K562 (cell line): ENCODE data around the gene LRRC25. TPM values are rescaled to one million over a fixed set of nuclear protein-coding genes. Genes with fewer than 3 reads are reported as not detected.
A peak's percentile ranks its signal among the peaks of the same experiment; 100 is the strongest.

Source experiments
- DLX4 ChIP-seq: fragments of 250-450 bp; sonication (Bioruptor Pico); IDR thresholded peaks from 2 replicates; pipeline ENCODE4 v1.6.1; 2021; ENCODE audit warnings: mild to moderate bottlenecking
- E2F8 ChIP-seq: fragments of 450-650 bp; IDR thresholded peaks from 2 replicates; pipeline ENCODE4 v1.7.1; 2018; ENCODE audit warnings: mild to moderate bottlenecking, low read depth; ENCODE audit not compliant: partially characterized antibody
- EHMT2 ChIP-seq: fragments of 450-650 bp; IDR thresholded peaks from 2 replicates; pipeline ENCODE4 v1.6.1; 2018; ENCODE audit warnings: antibody characterized with exemption
- ELF2 ChIP-seq: fragments of 250-450 bp; sonication (Bioruptor Pico); IDR thresholded peaks from 2 replicates; pipeline ENCODE4 v1.5.0; 2021; ENCODE audit warnings: mild to moderate bottlenecking
- EP400 ChIP-seq: fragments of 450-650 bp; IDR thresholded peaks from 2 replicates; pipeline ENCODE4 v1.6.1; 2017; ENCODE audit warnings: antibody characterized with exemption, mild to moderate bottlenecking, moderate library complexity
- ETV1 ChIP-seq: fragments of 450-650 bp; conservative IDR thresholded peaks from 2 replicates; pipeline ENCODE4 v1.6.1; 2016; ENCODE audit warnings: missing genetic modification characterization, control low read depth, low read depth, missing compliant biosample characterization
- HEY1 ChIP-seq: fragments of 250-450 bp; sonication (Bioruptor Pico); IDR thresholded peaks from 2 replicates; pipeline ENCODE4 v1.5.0; 2020; ENCODE audit warnings: mild to moderate bottlenecking, moderate library complexity, borderline replicate concordance
- LARP7 ChIP-seq: fragments of 450-650 bp; IDR thresholded peaks from 2 replicates; pipeline ENCODE4 v1.6.1; 2016
- MTA2 ChIP-seq: fragments of 450-650 bp; IDR thresholded peaks from 2 replicates; pipeline ENCODE4 v1.6.1; 2016; ENCODE audit warnings: low read depth
- NR0B1 ChIP-seq: fragments of 450-650 bp; IDR thresholded peaks from one replicate; pipeline ENCODE4 v1.6.1; 2018; ENCODE audit warnings: mild to moderate bottlenecking, moderate library complexity; ENCODE audit not compliant: partially characterized antibody
- POLR3A ChIP-seq: IDR thresholded peaks from 2 replicates; pipeline ENCODE4 v1.6.1; 2011; ENCODE audit warnings: borderline replicate concordance, mild to moderate bottlenecking, moderate library complexity; ENCODE audit not compliant: insufficient read length, insufficient read depth; ENCODE audit errors: extremely low read depth
- PPARD ChIP-seq: fragments of 250-450 bp; sonication (Bioruptor Pico); IDR thresholded peaks from 2 replicates; pipeline ENCODE4 v1.8.0; 2022; ENCODE audit warnings: inconsistent platforms, mild to moderate bottlenecking, moderate library complexity
- PRPF4 ChIP-seq: fragments of 200-400 bp; formaldehyde crosslinking; IDR thresholded peaks from one replicate; pipeline ENCODE4 v1.6.1; 2017; ENCODE audit warnings: low read length, low read depth, mild to moderate bottlenecking; ENCODE audit not compliant: insufficient read depth, poor library complexity, severe bottlenecking
- RFX1 ChIP-seq: fragments of 450-650 bp; IDR thresholded peaks from 2 replicates; pipeline ENCODE4 v1.6.1; 2016; ENCODE audit warnings: mild to moderate bottlenecking, moderate library complexity
- SREBF1 ChIP-seq: fragments of 150-350 bp; IDR thresholded peaks from 2 replicates; pipeline ENCODE4 v1.6.1; 2014; ENCODE audit warnings: antibody characterized with exemption, low read depth, low read length, borderline replicate concordance
- STAT5B ChIP-seq: fragments of 250-450 bp; sonication (Bioruptor Pico); IDR thresholded peaks from 2 replicates; pipeline ENCODE4 v1.8.0; 2021; ENCODE audit warnings: mild to moderate bottlenecking, inconsistent platforms
- TBL1XR1 ChIP-seq, 2 experiments: IDR thresholded peaks; 2 replicates each; pipeline ENCODE4 v1.6.1; 2012; ENCODE audit warnings: improper control_type of control experiment in 2 of 2, low read length in 2 of 2, mild to moderate bottlenecking in 1 of 2
- TCF7L2 ChIP-seq: fragments of 150-350 bp; IDR thresholded peaks from 2 replicates; pipeline ENCODE4 v1.6.1; 2016; ENCODE audit warnings: low read depth, mild to moderate bottlenecking, low read length, moderate library complexity
- TFE3 ChIP-seq: fragments of 450-650 bp; formaldehyde crosslinking; IDR thresholded peaks from 2 replicates; pipeline ENCODE4 v1.4.0; 2020; ENCODE audit warnings: mild to moderate bottlenecking, mixed read lengths
- ZFP1 ChIP-seq: fragments of 450-650 bp; formaldehyde crosslinking; IDR thresholded peaks from 2 replicates; pipeline ENCODE4 v1.4.0; 2020; ENCODE audit warnings: mild to moderate bottlenecking, mixed read lengths
- ZNF778 ChIP-seq: fragments of 450-650 bp; formaldehyde crosslinking; IDR thresholded peaks from 2 replicates; pipeline ENCODE4 v1.4.0; 2020; ENCODE audit warnings: mild to moderate bottlenecking, moderate library complexity
- polyA plus RNA-seq, 8 experiments: library from polyadenylated mRNA; depleted of rRNA in 4 of 8; stranded (reverse) in 5 of 8; unstranded in 3 of 8; fragments of >200 nt; fragmentation: Nextera tagmentation in 2 of 8; fragmentation: Illumina TruSeq in 1 of 8; extraction: Ambion mirVana in 2 of 8; extraction: Trizol in 1 of 8; gene quantifications; 2 replicates each; pipeline versions ENCODE4 v1.2.1 to v1.2.3, GENCODE V29; 2011 to 2014; ENCODE audit warnings: inconsistent platforms in 1 of 8, missing spikeins in 1 of 8
- total RNA-seq, 7 experiments: library from RNA; depleted of rRNA in 6 of 7; stranded (reverse); fragments of >200 nt in 6 of 7; fragmentation: Illumina TruSeq in 2 of 7; extraction: Trizol in 2 of 7; gene quantifications; 2 replicates each; pipeline versions ENCODE4 v1.2.1 to v1.2.3, GENCODE V29; 2011 to 2021; ENCODE audit warnings: low replicate concordance in 1 of 7
- TF ChIP-seq, protein P1 (sequence below): fragments of 450-650 bp; IDR thresholded peaks from 2 replicates; pipeline ENCODE4 v1.6.1; 2016; ENCODE audit warnings: low read depth, mild to moderate bottlenecking, moderate library complexity

LRRC25 gene
- total and polyA plus RNA-seq, 9 of the 15 experiments (the other 6 are each of a cell fraction or from before 2014, with no cell fraction given), result 0.07 to 0.36 (median 0.10) TPM; not detected in 3

DNA sequence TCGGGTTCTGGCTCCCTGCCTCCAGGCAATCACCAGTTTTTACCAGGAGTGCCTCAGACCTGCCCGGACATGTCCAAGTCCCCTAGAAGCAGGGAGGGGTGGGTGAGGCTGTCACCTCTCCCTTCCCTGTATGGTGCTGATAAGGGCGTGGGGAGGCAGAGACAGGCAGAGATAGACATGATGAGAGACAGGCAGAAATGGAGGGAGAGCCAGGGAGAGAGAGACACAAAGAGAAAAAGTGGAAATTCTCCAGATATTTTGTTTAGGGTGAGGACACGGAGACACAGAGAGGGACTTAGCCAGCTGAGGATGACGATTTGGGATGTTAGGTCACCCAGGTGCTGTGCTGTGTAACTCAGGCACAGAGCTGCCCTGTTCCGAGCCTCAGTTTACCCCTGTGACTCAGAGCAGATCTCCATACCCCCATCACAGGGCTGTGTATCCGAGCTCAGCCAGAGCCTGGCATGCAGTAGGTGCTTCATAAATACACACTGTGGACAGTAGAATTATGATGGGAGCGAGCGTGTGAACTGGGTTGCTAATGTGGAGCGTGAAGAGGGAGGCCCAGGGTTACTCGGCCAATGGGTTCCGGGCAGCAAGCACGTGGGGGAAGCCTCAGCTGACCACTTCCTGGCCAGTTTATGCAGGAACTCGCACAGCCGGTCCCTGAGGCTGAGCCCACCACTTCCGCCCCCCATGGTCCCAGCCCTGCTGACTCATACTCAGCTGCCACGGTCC is 23.4 kb downstream of the LRRC25 start (continued):
- TF ChIP-seq E2F8 (no peak), TBL1XR1 (IDR thresholded peaks at IDR 0.05; ENCODE audit: low read length in 2 of 2) (peak; percentile 53 to 82; a peak in 3 of 4 replicates), ZFP1 (no peak), TCF7L2 (no peak), PRPF4 (no peak), STAT5B (no peak), POLR3A (no peak), ZNF778 (CRISPR knock-in tag) (no peak), DLX4 (CRISPR knock-in tag) (no peak), SREBF1 (peak; percentile 75; the same call in 1 of the 2 replicates), ELF2 (CRISPR knock-in tag) (peak; percentile 81), HEY1 (CRISPR knock-in tag) (no peak), LARP7 (no peak), EP400 (peak; percentile 93), ETV1 (tag) (peak; percentile 98), NR0B1 (no peak), MTA2 (peak; percentile 92), EHMT2 (no peak), RFX1 (no peak), TFE3 (CRISPR knock-in tag) (peak; percentile 3; the same call in 1 of the 2 replicates), PPARD (CRISPR knock-in tag) (no peak)
- TF ChIP-seq, protein P1, sequence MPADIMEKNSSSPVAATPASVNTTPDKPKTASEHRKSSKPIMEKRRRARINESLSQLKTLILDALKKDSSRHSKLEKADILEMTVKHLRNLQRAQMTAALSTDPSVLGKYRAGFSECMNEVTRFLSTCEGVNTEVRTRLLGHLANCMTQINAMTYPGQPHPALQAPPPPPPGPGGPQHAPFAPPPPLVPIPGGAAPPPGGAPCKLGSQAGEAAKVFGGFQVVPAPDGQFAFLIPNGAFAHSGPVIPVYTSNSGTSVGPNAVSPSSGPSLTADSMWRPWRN, result 0 out of 2 replicates have a peak, but pooled peaks have one; percentile 6
